GM19099 (cell line): ENCODE measurements around the gene TMIGD3.
A peak's percentile ranks its signal among the peaks of the same experiment; 100 is the strongest.

Experiments
- POLR2A ChIP-seq: IDR thresholded peaks from 3 replicates; pipeline ENCODE4 v1.6.1; 2011; ENCODE audit warnings: low read depth; ENCODE audit not compliant: insufficient read length; ENCODE audit errors: extremely low read depth

Gene TMIGD3

DNA sequence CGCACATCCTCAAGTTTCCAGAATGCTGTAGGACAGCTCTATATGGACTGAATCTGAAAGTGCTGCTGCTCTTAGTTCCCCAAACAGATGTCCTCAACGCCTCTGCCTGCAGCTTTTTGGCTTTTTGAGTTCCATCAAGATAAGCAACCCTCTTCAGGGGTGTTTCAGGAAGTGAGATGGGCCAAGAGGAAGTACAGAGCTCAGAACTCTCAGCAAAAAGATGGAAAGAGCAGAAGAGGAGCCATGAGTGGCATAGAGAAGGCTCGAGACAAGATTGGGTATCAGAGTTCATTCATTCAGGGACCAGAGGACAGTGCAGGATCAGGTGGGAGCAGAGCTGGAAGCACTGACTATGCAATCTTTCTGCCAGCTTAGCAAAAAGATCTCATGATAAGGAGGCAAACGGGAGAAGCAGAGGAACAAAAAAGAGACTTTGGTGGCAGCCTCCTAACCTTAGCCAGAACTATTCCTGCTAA, at the start of gene TMIGD3, which contains the start of gene ADORA3:
TSS of gene TMIGD3 (minus strand) at position 49 of the 476 bp plus-strand sequence. CDS start 279 bp downstream, outside the sequence.
TSS of gene ADORA3 (minus strand) at position 49 of the 476 bp plus-strand sequence. CDS start 279 bp downstream, outside the sequence.
- no peak for TF ChIP-seq POLR2A

GRCh38 chr1:111553196-111553595, 49.8 kb upstream of the TMIGD3 start:
- TF ChIP-seq POLR2A, result no peak

DNA sequence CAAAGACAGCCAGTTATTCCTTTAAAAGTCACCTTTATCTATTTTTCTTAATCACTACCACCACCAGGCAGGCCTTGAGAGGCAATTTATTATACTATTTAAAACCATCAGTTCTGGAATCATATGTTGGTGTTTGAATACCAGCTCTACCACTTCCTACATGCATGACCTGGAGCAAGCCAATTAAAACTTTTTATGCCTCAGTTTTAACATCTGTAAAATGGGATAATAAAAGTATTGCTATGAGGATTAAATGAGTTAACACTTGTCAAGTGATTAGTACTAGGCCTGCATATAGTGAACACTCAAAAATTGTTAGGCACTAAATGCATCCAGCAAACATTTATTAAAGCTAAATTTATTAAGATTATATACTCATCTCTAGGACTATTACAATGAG, 49.2 kb upstream of the TMIGD3 start:
- TF ChIP-seq POLR2A, result no peak

DNA sequence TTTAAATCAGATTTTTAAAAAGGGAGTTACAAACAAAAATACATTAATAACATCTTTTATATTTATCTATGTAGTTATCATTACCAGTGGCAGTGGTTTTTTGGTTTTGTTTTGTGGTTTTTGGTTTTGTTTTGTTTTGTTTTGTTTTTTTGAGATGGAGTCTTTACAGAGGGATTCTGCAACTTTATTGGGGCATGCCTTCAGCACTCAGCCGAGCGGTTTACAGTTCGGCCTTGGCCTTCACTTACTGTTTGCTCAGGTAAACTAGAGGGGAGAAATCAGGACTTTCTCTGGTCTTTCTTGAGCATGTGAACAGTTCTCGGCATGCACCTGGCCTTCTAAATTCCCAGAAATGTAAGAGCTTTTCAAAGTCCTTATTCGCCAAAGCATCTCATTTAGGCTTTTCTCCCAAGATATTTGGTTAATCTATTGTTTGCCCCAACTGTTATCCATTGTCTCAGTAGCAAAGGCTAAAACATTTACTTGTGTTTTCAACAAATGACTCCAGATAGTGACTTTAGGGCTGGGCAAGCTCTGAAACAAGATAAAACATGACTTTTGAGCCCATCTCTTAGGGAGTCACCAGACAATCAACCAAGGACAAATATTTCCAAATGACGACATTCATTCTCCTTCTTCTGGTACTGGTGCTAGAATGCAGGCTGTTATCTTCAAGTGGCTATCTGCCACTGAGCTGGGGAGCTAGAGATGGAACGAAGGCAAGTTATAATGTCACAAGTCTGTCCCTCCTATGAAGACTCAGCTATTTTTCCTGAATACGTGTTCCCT, 48.4 kb upstream of the TMIGD3 start:
- TF ChIP-seq POLR2A, result no peak

- TF ChIP-seq POLR2A, result no peak
Observed at GRCh38 chr1:111542187-111542586, 38.8 kb upstream of the TMIGD3 start.

- TF ChIP-seq POLR2A, result no peak
Observed at GRCh38 chr1:111541721-111542120, 38.3 kb upstream of the TMIGD3 start.

DNA sequence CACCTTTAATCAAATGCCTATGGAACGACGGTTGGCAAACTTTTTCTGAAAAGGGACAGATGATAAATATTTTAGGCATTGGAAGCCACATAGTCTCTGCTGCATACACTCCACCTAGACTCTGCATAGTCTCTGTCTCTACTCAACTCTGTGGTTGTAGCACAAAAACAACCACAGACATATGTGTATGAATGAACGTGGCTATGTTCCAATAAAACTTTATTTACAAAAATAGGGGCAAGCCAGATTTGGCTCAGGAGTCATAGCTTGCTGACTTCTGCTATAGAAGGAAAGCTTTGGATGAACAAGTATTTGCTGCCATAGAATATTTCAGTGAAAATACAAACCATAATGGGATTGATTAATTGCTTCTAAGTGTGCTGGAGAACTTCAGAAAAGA, 37.5 kb upstream of the TMIGD3 start:
- TF ChIP-seq POLR2A, result no peak

DNA sequence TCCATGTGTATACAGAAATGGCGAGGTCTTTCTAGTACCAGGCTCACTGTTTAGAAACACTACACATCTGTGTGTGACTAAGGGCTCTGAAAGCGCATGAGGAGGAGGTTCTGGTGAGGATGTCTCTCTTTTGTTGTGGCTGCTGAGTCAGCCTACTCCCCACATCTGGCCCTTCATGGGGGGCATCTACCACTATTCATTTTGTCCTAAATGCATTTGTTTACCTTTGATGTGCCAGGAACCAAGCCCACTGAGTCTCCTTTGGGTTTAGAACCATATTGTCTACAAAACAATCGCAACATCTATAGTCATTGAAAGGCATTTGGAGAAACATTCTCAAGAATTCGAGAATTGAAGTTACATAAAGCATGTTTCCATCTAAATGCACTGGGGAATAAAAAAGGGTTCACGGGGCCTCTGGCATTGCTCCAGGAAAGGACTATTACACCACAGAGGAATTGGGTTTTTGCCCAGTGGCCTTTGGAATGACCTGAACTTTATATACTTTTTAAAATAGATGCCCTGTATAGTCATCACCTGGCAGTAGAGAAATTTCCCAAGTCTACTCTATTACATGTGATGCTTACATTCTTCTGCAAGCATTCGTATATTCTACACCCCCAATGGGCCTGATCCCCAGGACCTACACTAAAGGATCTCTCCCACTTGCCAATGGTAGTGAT, 35.1 kb upstream of the TMIGD3 start:
- no peak for TF ChIP-seq POLR2A

GRCh38 chr1:111535256-111536191, 32.1 kb upstream of the TMIGD3 start:
- TF ChIP-seq POLR2A, result no peak

DNA sequence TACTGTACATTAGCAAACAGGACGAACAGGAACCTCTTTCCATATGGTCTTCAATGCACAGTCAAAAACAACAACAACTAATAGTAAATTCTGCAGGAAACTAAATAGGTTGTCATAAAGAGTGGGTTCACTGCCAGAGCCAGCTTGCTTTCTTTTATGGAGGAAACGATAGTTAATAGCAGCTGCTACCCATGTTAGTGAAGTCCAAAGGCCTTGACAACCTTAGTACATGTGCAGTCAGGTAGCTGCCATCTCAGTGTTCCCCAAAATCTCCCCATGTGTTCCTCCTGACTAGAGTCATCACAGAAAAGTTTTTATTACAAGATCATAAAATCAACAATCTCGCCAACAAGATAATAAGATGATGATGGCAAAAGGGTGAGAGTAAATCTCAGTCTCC, 16.6 kb upstream of the TMIGD3 start:
- no peak for TF ChIP-seq POLR2A

DNA sequence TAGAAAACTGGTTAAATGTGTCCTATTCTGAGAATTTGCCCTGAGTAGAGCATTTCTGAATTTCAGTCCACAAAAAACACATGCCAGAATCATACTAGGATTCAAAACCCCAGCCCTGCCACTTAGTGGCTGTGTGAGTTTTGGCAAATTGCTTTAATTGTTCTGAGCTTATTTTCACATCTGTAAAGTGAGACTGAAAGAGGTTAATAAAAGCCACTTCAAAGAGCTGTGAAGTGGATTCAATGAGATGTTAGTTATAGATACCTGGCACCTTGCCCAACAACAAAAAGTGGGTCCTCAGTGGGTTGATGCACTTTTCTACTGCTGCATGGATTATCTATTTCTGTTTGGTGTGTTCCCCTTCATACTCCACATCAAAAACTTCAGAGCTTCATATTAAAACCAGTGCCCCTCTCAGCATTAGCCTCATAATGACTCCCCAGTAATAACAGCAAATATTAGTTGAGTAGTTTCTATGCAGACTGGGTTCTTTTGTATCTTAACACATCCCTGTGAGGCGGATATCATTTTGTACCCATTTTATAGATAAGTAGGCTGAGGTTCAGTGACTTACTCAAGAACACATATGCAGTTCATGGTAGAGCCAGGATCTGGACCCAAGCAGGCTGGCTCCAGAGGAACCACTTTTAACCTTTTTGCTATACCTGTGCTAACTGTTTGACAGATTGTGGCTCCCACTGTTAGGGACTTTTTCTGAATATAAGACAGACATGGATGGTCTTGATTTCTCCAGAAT, 14.2 kb upstream of the TMIGD3 start:
- no peak for TF ChIP-seq POLR2A

DNA sequence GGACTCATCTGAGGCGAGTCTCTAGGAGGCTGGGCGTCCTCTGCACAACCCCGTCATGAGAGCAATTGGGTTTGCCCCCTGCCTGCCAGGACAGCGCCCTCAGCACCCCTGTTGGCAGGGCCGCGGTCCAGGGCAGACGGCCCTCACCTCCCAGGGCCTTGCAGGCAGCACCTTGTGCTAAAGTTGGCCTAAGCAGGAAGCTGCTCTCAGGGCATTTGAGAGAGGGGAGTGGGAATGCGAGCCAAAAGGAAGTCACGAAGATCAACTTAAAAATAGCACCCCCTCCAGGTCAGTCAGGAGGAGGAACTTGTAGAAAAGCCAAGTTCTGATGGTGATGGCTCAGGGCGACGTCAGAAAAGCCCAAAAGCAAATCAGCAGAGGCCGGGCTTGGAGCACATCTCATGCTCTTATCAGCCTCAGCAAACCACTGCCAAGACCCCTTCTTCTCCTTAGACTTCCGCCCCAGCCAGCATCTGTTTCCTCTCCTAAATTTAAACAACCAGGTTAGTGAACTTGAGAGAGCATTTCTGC, 12.6 kb upstream of the TMIGD3 start:
- peak; percentile 38 for TF ChIP-seq POLR2A

DNA sequence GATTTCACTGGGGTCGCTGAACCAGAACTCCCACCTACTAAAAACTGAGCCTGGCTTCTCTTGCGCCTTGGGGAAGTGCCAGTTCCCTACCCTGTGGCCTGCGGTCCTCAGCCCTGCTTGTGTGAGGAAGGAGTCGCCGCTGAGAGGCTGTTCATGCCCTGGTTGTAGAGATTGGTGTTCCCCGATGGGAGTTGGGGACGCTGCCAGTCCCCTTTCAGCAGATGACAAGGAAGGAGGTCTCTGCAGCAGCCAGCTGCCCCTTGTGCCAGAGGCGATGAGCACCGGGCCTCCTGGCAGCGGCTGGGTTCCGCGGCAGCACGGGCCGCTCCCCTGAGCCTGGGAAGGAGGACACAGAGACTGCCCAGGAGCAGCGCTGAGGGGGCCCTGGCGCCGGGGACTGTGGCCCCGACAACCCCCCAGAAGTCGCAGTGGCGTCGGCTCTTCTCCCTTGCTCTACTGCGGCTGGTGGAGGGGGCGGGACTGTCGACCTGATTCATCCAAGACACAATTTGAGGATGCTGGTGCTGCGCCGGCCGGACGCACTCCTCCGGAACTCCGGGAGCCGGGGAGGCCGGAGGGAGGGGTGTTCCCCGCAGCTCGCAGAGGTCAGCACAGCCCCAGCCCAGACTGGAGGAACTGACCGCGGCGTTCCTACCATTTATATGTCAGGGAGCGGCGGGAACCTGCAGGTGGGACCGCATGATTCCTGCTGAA, 12.0 kb upstream of the TMIGD3 start:
- TF ChIP-seq POLR2A, result no peak

- TF ChIP-seq POLR2A, result no peak
Observed at GRCh38 chr1:111513410-111514020, 10.1 kb upstream of the TMIGD3 start.

DNA sequence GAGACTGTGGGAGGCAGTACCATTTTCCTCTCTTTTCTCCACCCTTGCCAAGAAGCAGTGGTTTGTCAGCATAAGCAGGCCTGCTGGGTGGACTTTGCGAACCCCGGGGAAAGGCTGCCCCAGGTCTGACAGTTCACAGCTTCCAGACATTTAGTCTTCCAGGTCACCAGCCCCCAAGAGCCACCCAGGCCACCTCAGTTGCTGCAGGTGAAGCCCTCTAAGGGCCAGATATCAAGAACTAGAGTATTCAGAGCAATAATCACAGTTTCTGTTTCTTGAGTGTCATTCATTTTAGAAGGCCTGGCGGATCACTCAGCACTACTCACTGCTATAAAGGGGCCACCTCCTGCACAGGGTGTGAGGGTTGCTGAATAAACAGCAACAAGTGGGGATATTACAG, 9.5 kb upstream of the TMIGD3 start:
- TF ChIP-seq POLR2A, result no peak
